ENCODE measurements around the gene PCYT1A. TPM values are rescaled to one million over a fixed set of nuclear protein-coding genes. Genes with fewer than 3 reads are reported as not detected.

The PCYT1A gene
- total RNA-seq, 4 donors from 2014 or later, result 59.5 to 80.4 (median 73.1) TPM

- no peaks in the 10 kb centered on the region for H3K36me3 ChIP-seq
- intact Hi-C loops (cut with DNase I), result no loop called here
- DNase-seq, result no peak
- no peaks in the 10 kb centered on the region for H3K4me1 ChIP-seq
- H3K4me3 ChIP-seq (replicated peaks in 1 of 3), result no peak overlapping the region
- 56 to 76% methylated on average over 7 to 13 of the region's 14 CpGs for WGBS, 2 donors
- no peaks in the 10 kb centered on the region for H3K27me3 ChIP-seq
- no peaks in the 10 kb centered on the region for H3K9me3 ChIP-seq
- TF ChIP-seq POLR2A (IDR thresholded peaks at IDR 0.05) (no peak), CTCF (IDR thresholded peaks at IDR 0.05) (no peak)
- H3K27ac ChIP-seq, result no peak overlapping the region
Measured at GRCh38 chr3:196227121-196227561, 60.4 kb downstream of the PCYT1A start.

DNA sequence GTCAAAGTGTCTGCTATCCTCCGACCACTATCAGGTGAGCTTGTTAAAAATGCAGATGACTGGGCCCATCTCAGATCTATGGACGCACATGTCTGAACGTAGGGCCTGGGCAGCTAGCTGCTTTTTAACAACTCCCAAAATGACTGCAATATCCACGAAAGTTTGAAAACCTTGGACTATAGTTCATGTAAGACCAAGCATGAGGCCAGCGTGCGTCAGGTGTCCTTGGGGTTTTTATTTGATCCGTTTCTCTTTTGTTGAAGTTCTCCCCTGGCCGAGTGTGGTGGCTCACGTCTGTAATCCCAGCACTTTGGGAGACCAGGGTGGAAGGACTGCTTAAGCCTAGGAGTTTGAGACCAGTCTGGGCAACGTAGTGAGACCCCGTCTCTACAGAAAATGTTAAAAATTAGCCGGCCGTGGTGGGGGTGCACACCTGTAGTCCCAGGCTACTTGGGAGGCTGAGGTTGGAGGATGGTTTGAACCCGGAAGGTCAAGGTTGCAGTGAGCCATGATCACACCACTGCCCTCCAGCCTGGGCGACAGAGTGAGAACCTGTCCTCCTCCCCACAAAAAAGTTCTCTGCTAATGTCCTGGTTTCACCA lies 61.7 kb downstream of the PCYT1A start:
- intact Hi-C loops (cut with DNase I), result no loop called here
- no peaks in the 10 kb centered on the region for H3K9me3 ChIP-seq
- H3K4me1 ChIP-seq, result no peaks in the 10 kb centered on the region
- no peaks in the 10 kb centered on the region for H3K27me3 ChIP-seq
- WGBS, 2 donors, result 85 to 91% methylated on average over 15 of the region's 15 CpGs
- H3K4me3 ChIP-seq (replicated peaks in 1 of 3), result no peak overlapping the region
- no peaks in the 10 kb centered on the region for H3K36me3 ChIP-seq
- no peak for DNase-seq
- H3K27ac ChIP-seq, result no peak overlapping the region
- TF ChIP-seq POLR2A (IDR thresholded peaks at IDR 0.05) (no peak), CTCF (IDR thresholded peaks at IDR 0.05) (no peak)

DNA sequence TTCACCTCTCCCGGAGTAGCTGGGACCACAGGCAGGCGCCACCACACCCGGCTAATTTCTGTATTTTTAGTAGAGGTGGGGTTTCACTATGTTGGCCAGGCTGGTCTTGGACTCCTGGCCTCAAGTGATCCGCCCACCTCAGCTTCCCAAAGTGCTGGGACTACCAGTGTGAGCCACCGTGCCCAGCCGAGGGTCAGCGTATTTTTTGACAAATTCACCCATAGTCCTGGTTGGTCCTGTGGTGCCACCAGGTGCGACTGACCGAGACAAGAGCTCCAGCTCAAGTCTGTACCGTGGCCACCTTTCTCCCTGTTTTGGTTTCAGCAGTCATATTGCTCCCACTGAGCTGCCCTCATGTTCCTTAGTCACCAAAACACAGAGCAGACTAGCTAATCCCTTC lies 62.4 kb downstream of the PCYT1A start:
- DNase-seq, result no peak
- H3K4me3 ChIP-seq (replicated peaks in 1 of 3), result no peak overlapping the region
- H3K36me3 ChIP-seq, result no peaks in the 10 kb centered on the region
- H3K4me1 ChIP-seq, result no peaks in the 10 kb centered on the region
- TF ChIP-seq CTCF (IDR thresholded peaks at IDR 0.05), result no peak
- no peak for TF ChIP-seq POLR2A (IDR thresholded peaks at IDR 0.05)
- intact Hi-C loops (cut with DNase I), result no loop called here
- H3K27me3 ChIP-seq, result no peaks in the 10 kb centered on the region
- no peak overlapping the region for H3K27ac ChIP-seq
- H3K9me3 ChIP-seq, result no peaks in the 10 kb centered on the region
- 88 to 93% methylated on average over 10 of the region's 10 CpGs for WGBS, 2 donors

DNA sequence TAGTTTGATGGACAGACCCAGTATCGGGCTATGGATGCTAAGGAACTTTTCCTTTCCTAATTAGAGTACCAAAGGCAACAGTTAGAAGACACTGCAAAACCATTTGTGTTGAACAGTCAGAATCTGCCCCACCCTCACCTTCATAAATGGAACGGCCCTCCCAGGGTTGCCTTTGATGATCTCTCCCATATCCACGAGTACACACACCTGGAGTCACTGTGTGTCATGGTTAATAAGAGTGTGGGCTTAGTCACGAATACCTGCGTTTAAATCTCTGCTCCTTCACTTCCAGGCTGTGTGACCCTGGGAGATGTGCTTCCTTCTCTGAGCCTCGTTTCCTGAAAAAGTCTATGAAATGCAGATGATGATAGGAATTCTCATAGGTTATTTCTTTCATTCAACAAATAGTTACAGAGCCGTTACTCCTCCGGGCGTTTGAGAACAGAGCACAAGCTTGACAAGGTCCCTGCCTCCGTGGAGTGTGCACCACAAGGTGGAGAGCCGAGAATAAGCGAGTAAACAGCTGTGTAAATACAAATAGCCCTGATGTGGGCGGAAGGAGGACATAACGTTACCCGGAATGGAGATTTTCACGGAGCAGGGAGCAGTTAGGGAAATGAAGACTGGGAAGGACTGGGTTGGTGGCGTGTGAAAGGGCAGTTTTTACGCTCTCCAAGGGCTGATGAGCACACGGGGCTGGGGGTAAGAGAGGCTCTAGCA lies 64.5 kb downstream of the PCYT1A start:
- intact Hi-C loops (cut with DNase I), result no loop called here
- H3K27ac ChIP-seq, result no peak overlapping the region
- DNase-seq, result no peak
- TF ChIP-seq POLR2A (IDR thresholded peaks at IDR 0.05) (no peak), CTCF (IDR thresholded peaks at IDR 0.05) (no peak)
- H3K4me3 ChIP-seq (replicated peaks in 1 of 3), result no peak overlapping the region
- no peaks in the 10 kb centered on the region for H3K27me3 ChIP-seq
- H3K9me3 ChIP-seq, result no peaks in the 10 kb centered on the region
- 67 to 71% methylated on average over 19 of the region's 19 CpGs for WGBS, 2 donors
- no peaks in the 10 kb centered on the region for H3K4me1 ChIP-seq
- H3K36me3 ChIP-seq, result no peaks in the 10 kb centered on the region

GRCh38 chr3:196220991-196221390 lies 66.5 kb downstream of the PCYT1A start:
- Histone ChIP-seq H3K27me3 (no peaks in the 10 kb centered on the region), H3K9me3 (no peaks in the 10 kb centered on the region), H3K36me3 (no peaks in the 10 kb centered on the region), H3K27ac (no peak overlapping the region), H3K4me1 (peaks cover 0 to 7% of the 10 kb centered on the region in 2 donors), H3K4me3 (replicated peaks in 1 of 3) (no peak overlapping the region)
- no peak for DNase-seq
- TF ChIP-seq CTCF (IDR thresholded peaks at IDR 0.05) (no peak), POLR2A (IDR thresholded peaks at IDR 0.05) (no peak)
- WGBS, 2 donors, result 85 to 88% methylated on average over 7 of the region's 7 CpGs
- intact Hi-C loops (cut with DNase I), result no loop called here
